Measurements from ENCODE around the gene HIVEP1.

GRCh38 chr6:12114055-12114503 lies 102.0 kb downstream of the HIVEP1 start:
- TF ChIP-seq ZFP3 (CRISPR knock-in tag; IDR thresholded peaks at IDR 0.05) (no peak), RARB (CRISPR knock-in tag; IDR thresholded peaks at IDR 0.05) (no peak), CREB5 (CRISPR knock-in tag; IDR thresholded peaks at IDR 0.05; ENCODE audit: low read depth) (no peak), OSR1 (CRISPR knock-in tag; IDR thresholded peaks at IDR 0.05) (no peak), BACH2 (CRISPR knock-in tag; IDR thresholded peaks at IDR 0.05; ENCODE audit: borderline replicate concordance) (no peak), ZNF70 (CRISPR knock-in tag; IDR thresholded peaks at IDR 0.05) (no peak), ARNTL (CRISPR knock-in tag; IDR thresholded peaks at IDR 0.05; ENCODE audit: borderline replicate concordance, low read depth) (no peak), ZFP30 (CRISPR knock-in tag; IDR thresholded peaks at IDR 0.05) (no peak)
- TF ChIP-seq, protein P1, sequence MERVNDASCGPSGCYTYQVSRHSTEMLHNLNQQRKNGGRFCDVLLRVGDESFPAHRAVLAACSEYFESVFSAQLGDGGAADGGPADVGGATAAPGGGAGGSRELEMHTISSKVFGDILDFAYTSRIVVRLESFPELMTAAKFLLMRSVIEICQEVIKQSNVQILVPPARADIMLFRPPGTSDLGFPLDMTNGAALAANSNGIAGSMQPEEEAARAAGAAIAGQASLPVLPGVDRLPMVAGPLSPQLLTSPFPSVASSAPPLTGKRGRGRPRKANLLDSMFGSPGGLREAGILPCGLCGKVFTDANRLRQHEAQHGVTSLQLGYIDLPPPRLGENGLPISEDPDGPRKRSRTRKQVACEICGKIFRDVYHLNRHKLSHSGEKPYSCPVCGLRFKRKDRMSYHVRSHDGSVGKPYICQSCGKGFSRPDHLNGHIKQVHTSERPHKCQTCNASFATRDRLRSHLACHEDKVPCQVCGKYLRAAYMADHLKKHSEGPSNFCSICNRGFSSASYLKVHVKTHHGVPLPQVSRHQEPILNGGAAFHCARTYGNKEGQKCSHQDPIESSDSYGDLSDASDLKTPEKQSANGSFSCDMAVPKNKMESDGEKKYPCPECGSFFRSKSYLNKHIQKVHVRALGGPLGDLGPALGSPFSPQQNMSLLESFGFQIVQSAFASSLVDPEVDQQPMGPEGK (CRISPR knock-in tag; IDR thresholded peaks at IDR 0.05; ENCODE audit: borderline replicate concordance): no peak
